Measurements from ENCODE around the gene FGF9. TPM values are rescaled to one million over a fixed set of nuclear protein-coding genes. Genes with fewer than 3 reads are reported as not detected.

FGF9 gene
- total RNA-seq, 4 donors from 2014 or later: 0.11 to 0.46 (median 0.14) TPM

DNA sequence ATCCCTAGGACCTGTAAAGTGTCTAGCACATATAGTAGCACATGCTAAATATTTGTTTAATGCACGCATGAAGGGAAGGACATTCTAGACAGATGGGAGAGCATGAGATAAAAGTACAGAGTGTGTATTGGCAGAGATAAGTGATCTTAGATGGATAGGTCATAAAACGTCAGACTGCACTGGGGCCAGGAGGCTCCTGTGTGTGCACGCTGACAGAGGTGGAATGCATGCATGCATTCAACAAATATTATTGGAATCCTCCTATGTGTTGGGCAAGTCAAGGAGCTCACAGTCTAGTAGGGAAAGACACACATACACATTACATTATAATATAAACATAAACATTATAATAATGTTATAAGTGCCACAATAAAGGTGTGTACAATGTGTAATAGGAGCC, 73.3 kb downstream of the FGF9 start:
- H3K4me1 ChIP-seq: no peaks in the 10 kb centered on the region
- 57% methylated on average over 3 of the region's 3 CpGs for WGBS, 2 donors
- intact Hi-C loops (cut with DNase I): no loop called here
- no peak overlapping the region for H3K4me3 ChIP-seq (replicated peaks in 1 of 3)
- no peak overlapping the region for H3K27ac ChIP-seq
- H3K9me3 ChIP-seq: no peaks in the 10 kb centered on the region
- DNase-seq: no peak
- H3K27me3 ChIP-seq: no peaks in the 10 kb centered on the region
- TF ChIP-seq, protein P1, sequence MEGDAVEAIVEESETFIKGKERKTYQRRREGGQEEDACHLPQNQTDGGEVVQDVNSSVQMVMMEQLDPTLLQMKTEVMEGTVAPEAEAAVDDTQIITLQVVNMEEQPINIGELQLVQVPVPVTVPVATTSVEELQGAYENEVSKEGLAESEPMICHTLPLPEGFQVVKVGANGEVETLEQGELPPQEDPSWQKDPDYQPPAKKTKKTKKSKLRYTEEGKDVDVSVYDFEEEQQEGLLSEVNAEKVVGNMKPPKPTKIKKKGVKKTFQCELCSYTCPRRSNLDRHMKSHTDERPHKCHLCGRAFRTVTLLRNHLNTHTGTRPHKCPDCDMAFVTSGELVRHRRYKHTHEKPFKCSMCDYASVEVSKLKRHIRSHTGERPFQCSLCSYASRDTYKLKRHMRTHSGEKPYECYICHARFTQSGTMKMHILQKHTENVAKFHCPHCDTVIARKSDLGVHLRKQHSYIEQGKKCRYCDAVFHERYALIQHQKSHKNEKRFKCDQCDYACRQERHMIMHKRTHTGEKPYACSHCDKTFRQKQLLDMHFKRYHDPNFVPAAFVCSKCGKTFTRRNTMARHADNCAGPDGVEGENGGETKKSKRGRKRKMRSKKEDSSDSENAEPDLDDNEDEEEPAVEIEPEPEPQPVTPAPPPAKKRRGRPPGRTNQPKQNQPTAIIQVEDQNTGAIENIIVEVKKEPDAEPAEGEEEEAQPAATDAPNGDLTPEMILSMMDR (IDR thresholded peaks at IDR 0.05): no peak
- TF ChIP-seq POLR2A (IDR thresholded peaks at IDR 0.05): no peak
- H3K36me3 ChIP-seq: no peaks in the 10 kb centered on the region

DNA sequence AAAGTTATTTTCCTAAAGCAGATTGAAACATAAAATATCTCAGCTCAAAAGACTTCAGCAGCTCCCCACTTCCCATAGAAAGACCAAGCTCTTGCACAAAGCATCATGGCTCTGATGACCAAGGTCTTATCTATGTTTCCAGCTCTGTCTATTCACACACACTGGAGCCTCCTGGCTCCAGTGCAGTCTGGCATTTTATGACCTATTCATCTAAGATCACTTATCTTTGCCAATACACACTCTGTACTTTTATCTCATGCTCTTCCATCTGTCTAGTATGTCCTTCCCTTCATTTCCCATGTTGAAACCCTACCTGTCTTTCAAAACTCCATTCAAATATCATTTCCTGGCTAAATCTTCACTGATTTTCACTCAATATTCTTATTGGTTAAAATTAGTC, 74.4 kb downstream of the FGF9 start:
- TF ChIP-seq, protein P1 (IDR thresholded peaks at IDR 0.05): no peak
- TF ChIP-seq POLR2A (IDR thresholded peaks at IDR 0.05): no peak
- Histone ChIP-seq H3K4me1 (no peaks in the 10 kb centered on the region), H3K27ac (no peak overlapping the region), H3K4me3 (replicated peaks in 1 of 3) (no peak overlapping the region), H3K27me3 (no peaks in the 10 kb centered on the region), H3K36me3 (no peaks in the 10 kb centered on the region), H3K9me3 (no peaks in the 10 kb centered on the region)
- no peak for DNase-seq
- intact Hi-C loops (cut with DNase I): no loop called here

DNA sequence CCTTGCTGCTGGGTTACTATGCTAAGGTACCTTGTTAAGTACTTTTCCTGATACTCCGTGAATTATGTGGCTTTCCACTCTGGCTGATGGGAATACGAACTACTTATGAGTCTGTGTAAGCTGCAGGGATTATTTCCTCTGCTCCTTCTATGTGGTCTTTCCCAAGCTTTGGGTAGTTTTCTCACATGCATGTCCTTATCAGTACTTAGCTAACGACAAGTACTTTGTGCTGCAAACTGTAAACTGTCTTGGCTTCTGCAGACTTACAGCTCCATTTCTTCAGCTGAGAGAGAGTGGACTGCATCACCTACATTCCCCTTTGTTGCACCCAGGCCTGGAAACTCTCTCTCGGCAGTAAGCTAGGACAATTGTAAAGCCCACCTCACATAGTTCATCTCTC, 76.6 kb downstream of the FGF9 start:
- WGBS, 2 donors: 37 to 53% methylated on average over 4 of the region's 4 CpGs
- Histone ChIP-seq H3K27ac (no peak overlapping the region), H3K27me3 (no peaks in the 10 kb centered on the region), H3K36me3 (no peaks in the 10 kb centered on the region), H3K9me3 (no peaks in the 10 kb centered on the region), H3K4me1 (no peaks in the 10 kb centered on the region), H3K4me3 (replicated peaks in 1 of 3) (no peak overlapping the region)
- intact Hi-C loops (cut with DNase I): no loop called here
- TF ChIP-seq, protein P1 (IDR thresholded peaks at IDR 0.05): no peak
- TF ChIP-seq POLR2A (IDR thresholded peaks at IDR 0.05): no peak
- DNase-seq: no peak

DNA sequence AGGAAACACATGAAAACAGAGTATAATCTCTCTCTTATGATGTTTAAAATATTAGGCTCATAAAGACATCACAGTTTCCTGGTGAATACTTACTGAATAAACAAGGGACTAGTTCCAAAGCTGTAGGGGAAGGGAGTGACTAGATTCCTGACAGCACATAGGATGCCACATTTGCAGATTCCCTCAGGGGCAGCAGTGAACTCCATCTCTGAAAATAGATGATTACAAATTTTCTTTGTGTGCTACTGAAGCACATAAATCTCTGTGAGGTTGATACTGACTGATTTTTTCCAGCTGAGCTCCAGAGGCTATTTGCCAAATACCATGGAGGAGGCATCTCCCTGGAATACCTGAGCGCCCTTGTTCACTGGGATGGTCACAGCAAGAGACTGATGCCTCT, 77.3 kb downstream of the FGF9 start:
- 89 to 95% methylated on average over 1 of the region's 1 CpG for WGBS, 2 donors
- no peaks in the 10 kb centered on the region for H3K27me3 ChIP-seq
- H3K4me1 ChIP-seq: no peaks in the 10 kb centered on the region
- H3K27ac ChIP-seq: no peak overlapping the region
- no peaks in the 10 kb centered on the region for H3K36me3 ChIP-seq
- H3K9me3 ChIP-seq: no peaks in the 10 kb centered on the region
- DNase-seq: no peak
- no peak for TF ChIP-seq POLR2A (IDR thresholded peaks at IDR 0.05)
- TF ChIP-seq, protein P1 (IDR thresholded peaks at IDR 0.05): no peak
- intact Hi-C loops (cut with DNase I): no loop called here
- no peak overlapping the region for H3K4me3 ChIP-seq (replicated peaks in 1 of 3)

DNA sequence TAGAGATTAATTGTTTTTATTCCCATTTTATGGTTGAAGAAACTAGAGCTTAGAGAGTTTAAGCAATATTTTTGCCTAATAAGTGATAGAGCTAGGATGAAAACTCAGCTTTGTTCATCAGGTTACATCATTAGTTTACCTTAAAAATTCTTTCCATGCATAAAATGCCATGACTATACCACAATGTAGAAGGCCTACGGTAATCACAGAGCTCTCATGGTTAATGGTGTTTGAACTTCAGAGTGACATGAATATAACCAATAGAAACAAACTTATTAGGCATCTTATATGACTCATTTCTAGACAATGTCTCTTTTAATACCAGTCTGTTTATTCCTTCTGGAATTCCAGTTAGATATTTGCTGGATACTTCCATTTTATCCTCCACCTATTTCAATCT, 78.5 kb downstream of the FGF9 start:
- H3K4me3 ChIP-seq (replicated peaks in 1 of 3): no peak overlapping the region
- H3K27ac ChIP-seq: no peak overlapping the region
- no peaks in the 10 kb centered on the region for H3K36me3 ChIP-seq
- H3K9me3 ChIP-seq: no peaks in the 10 kb centered on the region
- no peaks in the 10 kb centered on the region for H3K4me1 ChIP-seq
- WGBS, 2 donors: 81 to 94% methylated on average over 1 of the region's 1 CpG
- DNase-seq: no peak
- TF ChIP-seq, protein P1 (IDR thresholded peaks at IDR 0.05): no peak
- no peak for TF ChIP-seq POLR2A (IDR thresholded peaks at IDR 0.05)
- intact Hi-C loops (cut with DNase I): no loop called here
- no peaks in the 10 kb centered on the region for H3K27me3 ChIP-seq
